Pancreas (tissue), 10 donors: Measurements from ENCODE around the gene TEP1. TPM values are rescaled to one million over a fixed set of nuclear protein-coding genes. Genes with fewer than 3 reads are reported as not detected.

Source experiments
- ATAC-seq, 4 donors: fragments of 200-7000 bp; cut with Tn5 transposase; one replicate each; pipeline versions ENCODE4 v1.8.0 to v1.9.1; 2020; ENCODE audit warnings: mild to moderate bottlenecking in 4 of 4, moderate library complexity in 4 of 4
- DNase-seq, 6 donors: peaks; one replicate each; pipeline ENCODE4 v3.0.0-alpha.2; 2020
- FAIRE-seq: peaks from 2 replicates; lab custom pipeline; 2012; peaks lifted over from hg19 to GRCh38; lab: Jason Lieb, UNC
- H3K27ac ChIP-seq, 4 donors: fragments of 200-600 bp; sonication (generic); 1 replicate in 3 of 4; 2 replicates in 1 of 4; pipeline versions ENCODE4 v1.5.0 to v1.8.0; 2020
- H3K27me3 ChIP-seq, 4 donors: fragments of 200-600 bp; one replicate each; pipeline ENCODE4 v1.8.0; 2021
- H3K36me3 ChIP-seq, 3 donors: fragments of 200-600 bp; sonication (generic) in 1 of 3; one replicate each; pipeline versions ENCODE4 v1.5.0 to v1.8.0; 2020 to 2021
- H3K4me1 ChIP-seq, 3 donors: fragments of 200-600 bp; one replicate each; pipeline ENCODE4 v1.8.0; 2021
- H3K4me3 ChIP-seq, 4 donors: fragments of 200-600 bp; sonication (generic) in 2 of 4; one replicate each; pipeline versions ENCODE4 v1.5.0 to v1.8.0; 2020 to 2021
- H3K9me3 ChIP-seq, 4 donors: fragments of 200-600 bp; one replicate each; pipeline ENCODE4 v1.8.0; 2021
- CTCF ChIP-seq, 4 donors: fragments of 200-600 bp; sonication (generic) in 3 of 4; IDR thresholded peaks; one replicate each; pipeline versions ENCODE4 v1.5.0 to v1.8.0; 2021; ENCODE audit warnings: antibody characterized with exemption in 4 of 4
- WGBS, 2 donors: extraction: QIAGEN DNeasy Blood & Tissue Kit; methylation state at CpG; one replicate each; pipeline ENCODE4 v1.1.7; 2013; 5-methylcytosine and 5-hydroxymethylcytosine counted together
- intact Hi-C, 3 donors: fragments of 100-400 bp; cut with DNase I; formaldehyde crosslinking; loops; one replicate each; pipeline versions ENCODE4 v1.11.1 to v1.14.2; 2022
- polyA plus RNA-seq, 2 donors: library from polyadenylated mRNA; stranded (reverse); fragments of 200-250 nt; gene quantifications; one replicate each; pipeline ENCODE4 v1.2.3, GENCODE V29; 2013
- total RNA-seq, 6 donors: library from RNA; stranded (reverse); fragmentation: NEBNext Ultra II Directional in 4 of 6; extraction: Animal tissue kit (Norgen Biotek cat#: 25700) in 4 of 6; gene quantifications; one replicate each; pipeline versions ENCODE4 v1.2.1 to v1.2.4, GENCODE V29; 2021 to 2023
- donor health status: healthy with polysubstance abuse.
- donor health status: DM: no; HTN: no; CAD: no; lungs with moderate emphysema.
- donor health status: DM: no; HTN: no; CAD: no.
- donor health status: control.
- donor health status: control.
- donor health status: Bipolar disorder and iron deficiency.
- donor health status: DM: yes; HTN: yes; CAD: no.
- donor health status: DM: no; HTN: no; CAD: no.
- donor health status: DM: no; HTN: no; CAD: no.
- donor health status: DM: yes; HTN: yes; CAD: no.

The TEP1 gene
- total and polyA plus RNA-seq, 8 donors, result 7.5 to 26.6 (median 11.5) TPM

GRCh38 chr14:20397511-20397910, 15.8 kb downstream of the TEP1 start:
- Histone ChIP-seq H3K36me3 (peaks cover 0 to 28% (median 0%) of the 10 kb centered on the region in 3 donors), H3K4me1 (peaks cover 0 to 6% (median 0%) of the 10 kb centered on the region in 3 donors), H3K27ac (no peak overlapping the region), H3K27me3 (no peaks in the 10 kb centered on the region), H3K4me3 (no peak overlapping the region), H3K9me3 (no peaks in the 10 kb centered on the region)
- ATAC-seq (no peak), FAIRE-seq (no peak), DNase-seq (no peak)
- intact Hi-C loops, result no loop called here
- WGBS, 2 donors, result 91% methylated on average over 3 of the region's 3 CpGs
- TF ChIP-seq CTCF (IDR thresholded peaks at IDR 0.05), result no peak

GRCh38 chr14:20391505-20391904, 21.8 kb downstream of the TEP1 start:
- no peaks in the 10 kb centered on the region for H3K4me1 ChIP-seq
- H3K36me3 ChIP-seq, result peaks cover 7 to 60% (median 19%) of the 10 kb centered on the region in 3 donors
- H3K4me3 ChIP-seq, result no peak overlapping the region
- no peak for TF ChIP-seq CTCF (IDR thresholded peaks at IDR 0.05)
- no peak for DNase-seq
- intact Hi-C loops, result no loop called here
- H3K9me3 ChIP-seq, result no peaks in the 10 kb centered on the region
- H3K27ac ChIP-seq, result no peak overlapping the region
- no peak for ATAC-seq
- 93 to 97% methylated on average over 4 of the region's 4 CpGs for WGBS, 2 donors
- H3K27me3 ChIP-seq, result no peaks in the 10 kb centered on the region
- no peak for FAIRE-seq

GRCh38 chr14:20388159-20388558, 25.1 kb downstream of the TEP1 start:
- intact Hi-C loops, result no loop called here
- ATAC-seq (no peak), DNase-seq (no peak), FAIRE-seq (no peak)
- peaks cover 7 to 66% (median 35%) of the 10 kb centered on the region in 3 donors for H3K36me3 ChIP-seq
- H3K4me1 ChIP-seq, result no peaks in the 10 kb centered on the region
- no peak overlapping the region for H3K4me3 ChIP-seq
- H3K9me3 ChIP-seq, result no peaks in the 10 kb centered on the region
- WGBS, 2 donors, result 60 to 62% methylated on average over 4 of the region's 4 CpGs
- no peaks in the 10 kb centered on the region for H3K27me3 ChIP-seq
- no peak overlapping the region for H3K27ac ChIP-seq
- TF ChIP-seq CTCF (IDR thresholded peaks at IDR 0.05), result no peak

GRCh38 chr14:20387576-20387975, 25.7 kb downstream of the TEP1 start:
- TF ChIP-seq CTCF (IDR thresholded peaks at IDR 0.05), result no peak
- peak in 2 of 4 donors; percentile 23 to 32 for ATAC-seq
- Histone ChIP-seq H3K4me3 (no peak overlapping the region), H3K9me3 (no peaks in the 10 kb centered on the region), H3K27ac (no peak overlapping the region), H3K36me3 (peaks cover 7 to 71% (median 35%) of the 10 kb centered on the region in 3 donors), H3K27me3 (no peaks in the 10 kb centered on the region), H3K4me1 (no peaks in the 10 kb centered on the region)
- intact Hi-C loops, result no loop called here
- DNase-seq, result no peak
- no peak for FAIRE-seq
- WGBS, 2 donors, result 95 to 98% methylated on average over 6 of the region's 6 CpGs

- H3K4me3 ChIP-seq, result no peak overlapping the region
- WGBS, 2 donors, result 94 to 96% methylated on average over 17 of the region's 17 CpGs
- H3K36me3 ChIP-seq, result peaks cover 7 to 83% (median 41%) of the 10 kb centered on the region in 3 donors
- intact Hi-C loops, result no loop called here
- FAIRE-seq (no peak), DNase-seq (no peak), ATAC-seq (no peak)
- H3K27me3 ChIP-seq, result no peaks in the 10 kb centered on the region
- H3K9me3 ChIP-seq, result no peaks in the 10 kb centered on the region
- no peak overlapping the region for H3K27ac ChIP-seq
- H3K4me1 ChIP-seq, result no peaks in the 10 kb centered on the region
- no peak for TF ChIP-seq CTCF (IDR thresholded peaks at IDR 0.05)
Measured at GRCh38 chr14:20386276-20386855, 26.9 kb downstream of the TEP1 start.
